K562 (cell line): ENCODE data around the gene FYB1. TPM values are rescaled to one million over a fixed set of nuclear protein-coding genes. Genes with fewer than 3 reads are reported as not detected.

Experiments used
- ARID4B ChIP-seq: sonication (generic); formaldehyde crosslinking; IDR thresholded peaks from 2 replicates; pipeline ENCODE4 v1.8.0; 2022; ENCODE audit warnings: mild to moderate bottlenecking, missing genetic modification reagents
- CBX2 ChIP-seq: fragments of 200-600 bp; sonication (generic); IDR thresholded peaks from one replicate; pipeline ENCODE4 v1.6.1; 2012; ENCODE audit warnings: mild to moderate bottlenecking, low read length, inconsistent platforms; ENCODE audit not compliant: insufficient read depth, poor library complexity, severe bottlenecking
- HEY1 ChIP-seq: fragments of 250-450 bp; sonication (Bioruptor Pico); IDR thresholded peaks from 2 replicates; pipeline ENCODE4 v1.5.0; 2020; ENCODE audit warnings: mild to moderate bottlenecking, moderate library complexity, borderline replicate concordance
- HINFP ChIP-seq: fragments of 450-650 bp; conservative IDR thresholded peaks from 2 replicates; pipeline ENCODE4 v1.6.1; 2016; ENCODE audit warnings: missing genetic modification characterization, low read depth, mild to moderate bottlenecking, control low read depth, missing compliant biosample characterization
- MTA1 ChIP-seq: fragments of 450-650 bp; IDR thresholded peaks from 2 replicates; pipeline ENCODE4 v1.6.1; 2017; ENCODE audit warnings: borderline replicate concordance
- RFX5 ChIP-seq: IDR thresholded peaks from 2 replicates; pipeline ENCODE4 v1.6.1; 2011; ENCODE audit warnings: low read depth, mild to moderate bottlenecking, improper control_type of control experiment, low read length
- XRCC5 ChIP-seq: fragments of 200-400 bp; formaldehyde crosslinking; IDR thresholded peaks from 2 replicates; pipeline ENCODE4 v1.6.1; 2017; ENCODE audit warnings: low read depth, mild to moderate bottlenecking, low read length
- ZNF398 ChIP-seq: fragments of 250-450 bp; sonication (Bioruptor Pico); IDR thresholded peaks from 2 replicates; pipeline ENCODE4 v1.8.0; 2021; ENCODE audit warnings: moderate library complexity, mild to moderate bottlenecking, inconsistent platforms
- ZNF41 ChIP-seq: fragments of 250-450 bp; sonication (Bioruptor Pico); conservative IDR thresholded peaks from 2 replicates; pipeline ENCODE4 v1.4.0; 2020; ENCODE audit warnings: mild to moderate bottlenecking
- polyA plus RNA-seq, 8 experiments: library from polyadenylated mRNA; depleted of rRNA in 4 of 8; stranded (reverse) in 5 of 8; unstranded in 3 of 8; fragments of >200 nt; fragmentation: Nextera tagmentation in 2 of 8; fragmentation: Illumina TruSeq in 1 of 8; extraction: Ambion mirVana in 2 of 8; extraction: Trizol in 1 of 8; gene quantifications; 2 replicates each; pipeline versions ENCODE4 v1.2.1 to v1.2.3, GENCODE V29; 2011 to 2014; ENCODE audit warnings: inconsistent platforms in 1 of 8, missing spikeins in 1 of 8
- total RNA-seq, 7 experiments: library from RNA; depleted of rRNA in 6 of 7; stranded (reverse); fragments of >200 nt in 6 of 7; fragmentation: Illumina TruSeq in 2 of 7; extraction: Trizol in 2 of 7; gene quantifications; 2 replicates each; pipeline versions ENCODE4 v1.2.1 to v1.2.3, GENCODE V29; 2011 to 2021; ENCODE audit warnings: low replicate concordance in 1 of 7

Gene FYB1
- total and polyA plus RNA-seq, 9 of the 15 experiments (the other 6 are each of a cell fraction or from before 2014, with no cell fraction given): 4.7 to 31.5 (median 9.7) TPM

GRCh38 chr5:39194466-39195136, 24.8 kb downstream of the FYB1 start (continued):
- TF ChIP-seq ZNF398: no peak
- no peak for TF ChIP-seq RFX5
- no peak for TF ChIP-seq CBX2
- no peak for TF ChIP-seq HINFP
- TF ChIP-seq ZNF41 (CRISPR knock-in tag): no peak
- no peak for TF ChIP-seq HEY1 (CRISPR knock-in tag)
- TF ChIP-seq ARID4B (CRISPR knock-in tag): no peak
- peak; percentile 95 for TF ChIP-seq MTA1
- TF ChIP-seq XRCC5: no peak; the same call in 1 of the 2 replicates
